GM12872 (cell line): ENCODE data around the gene P4HA2.

Experiments
- TF ChIP-seq, protein P1 (sequence below): IDR thresholded peaks from 3 replicates; pipeline ENCODE4 v1.5.1; 2011; ENCODE audit warnings: low read depth, mild to moderate bottlenecking, low read length, moderate library complexity; ENCODE audit not compliant: insufficient read depth

P4HA2 gene

DNA sequence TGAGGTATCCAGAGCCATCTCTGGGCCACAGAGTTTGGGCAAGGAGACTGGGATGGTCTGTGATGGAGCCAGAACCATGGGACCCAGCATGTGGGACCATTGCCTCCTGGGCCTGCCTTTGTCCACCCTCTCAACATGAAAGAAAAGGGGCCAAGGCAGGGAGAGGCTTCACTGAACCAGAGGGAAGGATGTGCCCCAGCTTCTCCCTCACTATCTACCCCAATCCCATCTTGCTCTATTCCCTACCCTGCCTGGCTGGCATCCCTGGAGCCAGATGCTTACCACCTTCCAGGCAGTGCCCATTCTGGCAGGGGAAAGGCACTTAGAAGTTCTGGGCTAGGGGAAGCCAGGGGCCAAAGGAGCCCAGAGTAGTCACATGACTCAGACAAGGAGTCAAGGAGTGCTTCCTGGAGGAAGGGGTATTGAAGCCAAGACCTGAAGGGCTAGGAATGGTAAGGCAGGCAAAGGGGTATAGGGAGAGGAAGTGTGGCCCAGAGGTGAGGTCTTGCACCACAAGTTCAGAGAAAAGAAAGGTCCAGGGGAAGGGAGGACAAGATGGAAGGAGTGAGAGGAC lies 39.6 kb upstream of the P4HA2 start:
- TF ChIP-seq, protein P1, sequence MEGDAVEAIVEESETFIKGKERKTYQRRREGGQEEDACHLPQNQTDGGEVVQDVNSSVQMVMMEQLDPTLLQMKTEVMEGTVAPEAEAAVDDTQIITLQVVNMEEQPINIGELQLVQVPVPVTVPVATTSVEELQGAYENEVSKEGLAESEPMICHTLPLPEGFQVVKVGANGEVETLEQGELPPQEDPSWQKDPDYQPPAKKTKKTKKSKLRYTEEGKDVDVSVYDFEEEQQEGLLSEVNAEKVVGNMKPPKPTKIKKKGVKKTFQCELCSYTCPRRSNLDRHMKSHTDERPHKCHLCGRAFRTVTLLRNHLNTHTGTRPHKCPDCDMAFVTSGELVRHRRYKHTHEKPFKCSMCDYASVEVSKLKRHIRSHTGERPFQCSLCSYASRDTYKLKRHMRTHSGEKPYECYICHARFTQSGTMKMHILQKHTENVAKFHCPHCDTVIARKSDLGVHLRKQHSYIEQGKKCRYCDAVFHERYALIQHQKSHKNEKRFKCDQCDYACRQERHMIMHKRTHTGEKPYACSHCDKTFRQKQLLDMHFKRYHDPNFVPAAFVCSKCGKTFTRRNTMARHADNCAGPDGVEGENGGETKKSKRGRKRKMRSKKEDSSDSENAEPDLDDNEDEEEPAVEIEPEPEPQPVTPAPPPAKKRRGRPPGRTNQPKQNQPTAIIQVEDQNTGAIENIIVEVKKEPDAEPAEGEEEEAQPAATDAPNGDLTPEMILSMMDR = no peak

DNA sequence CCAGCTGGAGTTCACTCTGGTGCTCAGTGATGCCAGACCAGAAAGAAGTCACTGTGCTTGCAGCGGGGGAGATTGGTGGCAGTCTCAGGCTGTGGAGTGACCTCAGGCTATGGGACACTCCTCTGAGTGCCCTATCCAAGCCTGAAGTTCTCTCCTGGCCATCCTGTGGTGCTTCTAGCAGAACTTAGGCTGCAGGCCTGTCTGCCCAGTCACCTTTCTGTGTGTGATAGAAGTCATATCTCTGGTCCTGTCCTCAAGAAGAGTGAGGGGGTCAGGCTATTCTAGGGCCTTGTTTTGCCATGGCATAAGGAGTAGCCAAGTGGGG lies 39.1 kb upstream of the P4HA2 start:
- TF ChIP-seq, protein P1 = no peak

DNA sequence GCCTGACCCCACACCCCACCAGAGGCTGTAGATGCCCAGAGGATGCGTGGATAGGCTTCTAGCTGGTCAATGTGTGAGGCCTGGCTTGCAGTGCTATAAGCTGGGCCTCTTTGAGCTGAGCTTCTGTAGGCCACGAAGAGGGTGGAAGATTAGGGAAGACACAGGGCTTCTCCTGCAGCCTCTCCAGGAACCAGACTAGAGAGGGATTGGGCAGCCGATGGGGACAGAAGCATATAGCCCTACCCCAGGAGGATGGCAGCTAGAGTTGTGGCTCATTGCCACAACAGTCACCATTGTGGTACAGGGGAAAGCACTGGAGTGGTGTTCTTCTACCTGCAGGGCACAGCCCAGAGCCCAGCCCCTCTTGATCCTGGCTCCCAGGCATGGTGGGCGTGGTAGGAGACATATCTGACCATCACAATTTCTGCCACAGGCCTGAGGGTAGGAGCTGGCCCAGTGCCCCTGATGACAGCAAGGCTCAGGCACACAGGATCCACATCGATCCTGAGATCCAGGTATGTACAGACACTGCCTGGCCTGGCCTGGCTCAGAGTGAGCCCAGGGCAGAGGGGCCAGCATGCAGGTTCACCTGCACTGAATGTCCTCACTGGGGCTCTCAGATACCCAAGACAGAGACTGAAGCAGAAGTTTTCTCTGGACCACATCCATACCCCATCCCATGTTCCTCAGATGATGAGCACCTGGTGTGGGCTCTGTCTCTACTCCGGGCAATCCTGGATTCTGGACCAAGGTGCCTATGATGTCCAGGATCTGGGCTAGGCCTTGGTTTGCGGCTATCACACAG lies 38.6 kb upstream of the P4HA2 start:
- TF ChIP-seq, protein P1 = no peak

DNA sequence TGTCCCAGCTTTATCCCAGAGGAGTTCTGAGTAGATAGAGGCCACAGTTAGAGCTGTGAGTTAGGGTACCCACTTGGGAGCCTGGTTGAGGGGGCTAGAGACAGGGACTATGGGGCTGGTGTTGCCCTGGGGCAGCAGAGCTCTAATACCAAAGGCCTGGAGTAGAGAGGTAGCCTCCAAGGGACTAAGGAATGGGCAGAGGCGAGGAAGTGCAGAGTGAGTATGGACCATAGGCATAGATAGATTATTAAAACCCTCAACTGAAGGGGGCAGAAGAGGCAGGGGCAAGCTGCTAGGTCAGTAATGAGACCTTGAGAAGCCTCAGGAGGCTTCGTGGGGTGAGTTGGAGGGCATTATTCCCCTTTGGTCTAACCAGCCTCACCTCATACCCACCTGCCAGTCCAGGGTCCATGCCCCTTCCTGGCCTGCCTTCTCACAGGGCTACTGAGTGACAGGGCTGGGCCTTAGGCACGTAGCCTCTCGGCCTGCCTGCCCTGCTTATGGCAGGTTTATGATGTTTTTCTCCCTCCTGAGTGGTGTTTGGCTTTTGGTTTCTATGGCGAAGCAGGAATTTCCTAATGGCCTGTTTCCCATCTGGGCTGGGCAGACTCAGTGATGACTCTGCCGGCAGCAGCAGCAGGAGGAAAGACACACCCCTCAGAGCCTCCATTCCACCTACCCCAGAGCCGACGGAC lies 37.8 kb upstream of the P4HA2 start:
- TF ChIP-seq, protein P1 = no peak

DNA sequence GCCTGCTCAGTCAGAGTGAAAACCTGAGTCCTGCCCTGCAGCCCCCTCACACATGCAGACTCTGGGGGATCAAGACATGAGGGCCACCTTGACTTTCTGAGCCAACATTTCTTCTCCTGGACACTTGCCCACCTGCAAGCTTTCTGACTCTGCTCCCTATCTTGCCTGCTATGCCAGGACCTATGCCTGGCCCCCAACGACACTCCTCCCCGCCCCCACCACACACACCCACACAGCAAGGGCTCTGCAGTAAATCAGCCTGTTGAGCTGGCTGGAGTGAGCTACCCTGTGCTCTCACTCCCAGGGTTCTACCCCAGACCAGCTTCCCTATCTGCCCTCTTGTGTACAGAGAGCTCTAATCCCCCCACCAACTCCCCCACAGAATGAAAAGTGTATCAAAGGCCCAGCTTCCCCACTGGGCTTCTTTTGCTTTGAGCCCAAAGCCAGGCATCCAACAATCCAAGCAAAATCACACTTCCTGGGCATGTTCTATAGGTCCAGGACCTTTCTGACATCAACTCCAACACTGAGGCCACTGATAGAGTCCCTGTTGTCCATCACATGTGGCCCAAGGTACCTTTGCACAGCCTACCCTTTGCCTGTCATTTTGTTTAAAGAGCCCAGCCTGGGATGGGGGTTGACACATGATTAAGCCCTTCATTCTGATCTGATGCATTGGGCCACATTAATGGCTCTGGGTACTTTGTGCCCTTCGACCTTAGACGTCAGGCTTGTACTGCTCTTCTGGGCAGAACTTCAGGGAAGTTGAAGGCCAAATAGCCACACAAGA lies 37.1 kb upstream of the P4HA2 start:
- TF ChIP-seq, protein P1 = no peak

DNA sequence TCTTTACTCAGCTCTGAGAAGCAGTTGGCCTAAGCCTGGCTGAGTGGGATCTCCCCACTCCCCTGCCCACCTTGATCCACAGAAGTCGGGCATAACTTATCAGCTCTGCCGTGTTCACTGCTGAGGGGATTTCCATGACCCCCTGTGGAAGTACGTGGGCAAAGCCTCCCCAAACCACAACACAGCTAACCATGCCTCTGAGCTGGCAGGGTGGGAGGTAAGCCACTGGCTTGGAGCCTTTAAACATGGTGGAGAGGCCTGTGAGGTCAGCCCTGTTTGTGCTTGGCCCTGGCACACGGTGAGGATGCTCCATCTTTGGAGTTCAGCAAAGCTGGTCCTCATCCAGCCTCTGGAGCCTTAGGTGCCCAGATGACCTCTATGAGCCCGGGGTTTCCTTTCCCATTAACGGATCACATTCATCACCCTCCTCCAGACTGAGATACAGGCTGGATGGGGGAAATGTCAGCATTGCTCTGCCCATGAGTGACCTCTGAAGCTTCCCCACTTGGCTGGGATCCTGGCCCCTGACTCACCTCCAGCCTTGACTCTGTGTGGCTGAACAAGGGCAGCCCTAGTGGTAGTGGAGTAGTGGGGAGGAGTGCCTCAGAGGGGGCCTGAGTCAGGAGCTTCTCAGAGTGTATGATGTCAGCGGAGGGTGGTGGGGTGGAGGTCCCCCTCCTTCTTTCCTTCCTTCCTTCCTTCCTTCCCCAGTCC lies 36.1 kb upstream of the P4HA2 start:
- TF ChIP-seq, protein P1 = no peak
